HG03196 (cell line): ENCODE measurements around the gene HHIPL1.
A peak's percentile ranks its signal among the peaks of the same experiment; 100 is the strongest.
"Not testable (repeated sequence)": the region's sequence is repeated elsewhere in the genome, so short reads cannot be mapped to it uniquely, and the experiment has no call there.

Experiments
- ATAC-seq: cut with Tn5 transposase; IDR thresholded peaks from one replicate; pipeline ENCODE4 v1.9.1; 2021; ENCODE audit not compliant: unreplicated experiment

HHIPL1 gene

DNA sequence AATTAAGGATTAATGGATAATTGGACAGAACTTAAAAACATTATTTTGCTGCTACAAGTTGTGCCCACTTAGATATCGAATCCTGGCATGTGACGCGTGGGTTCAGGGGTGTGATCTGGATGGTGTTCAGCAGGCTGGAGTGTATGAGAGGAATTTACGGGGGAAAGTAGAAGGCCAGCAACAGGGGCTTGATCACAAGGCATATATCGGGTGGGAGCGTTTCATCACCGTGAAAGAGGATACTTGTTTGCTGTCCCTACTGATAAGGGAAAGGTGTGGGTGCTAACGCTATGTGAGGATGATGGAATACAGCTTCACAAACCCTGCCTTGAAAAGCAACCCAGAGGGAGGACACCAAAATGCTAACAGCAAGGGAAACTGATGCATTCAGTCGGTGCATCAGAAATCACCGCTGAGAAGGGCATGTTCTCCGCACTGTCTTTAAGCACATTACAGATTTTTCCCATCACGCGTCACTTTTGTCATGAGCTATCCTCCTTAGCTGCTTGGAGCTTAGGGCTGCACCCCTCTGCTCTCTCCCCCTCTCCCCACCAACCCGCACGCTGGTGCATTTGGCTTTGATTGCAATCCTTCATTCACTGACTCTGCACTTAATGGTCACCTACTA lies 13.4 kb downstream of the HHIPL1 start:
- no peak for ATAC-seq

DNA sequence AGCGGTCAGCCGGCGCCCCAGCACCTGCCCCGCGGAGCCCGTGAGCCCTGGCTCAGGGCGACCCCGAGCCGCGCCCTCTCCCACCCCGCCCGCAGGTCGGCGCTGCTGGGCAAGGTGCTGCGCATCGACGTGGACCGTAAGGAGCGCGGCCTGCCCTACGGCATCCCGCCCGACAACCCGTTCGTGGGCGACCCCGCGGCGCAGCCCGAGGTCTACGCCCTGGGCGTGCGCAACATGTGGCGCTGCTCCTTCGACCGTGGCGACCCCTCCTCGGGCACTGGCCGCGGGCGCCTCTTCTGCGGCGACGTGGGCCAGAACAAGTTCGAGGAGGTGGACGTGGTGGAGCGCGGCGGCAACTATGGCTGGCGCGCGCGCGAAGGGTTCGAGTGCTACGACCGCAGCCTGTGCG lies 14.4 kb downstream of the HHIPL1 start:
- no peak for ATAC-seq

DNA sequence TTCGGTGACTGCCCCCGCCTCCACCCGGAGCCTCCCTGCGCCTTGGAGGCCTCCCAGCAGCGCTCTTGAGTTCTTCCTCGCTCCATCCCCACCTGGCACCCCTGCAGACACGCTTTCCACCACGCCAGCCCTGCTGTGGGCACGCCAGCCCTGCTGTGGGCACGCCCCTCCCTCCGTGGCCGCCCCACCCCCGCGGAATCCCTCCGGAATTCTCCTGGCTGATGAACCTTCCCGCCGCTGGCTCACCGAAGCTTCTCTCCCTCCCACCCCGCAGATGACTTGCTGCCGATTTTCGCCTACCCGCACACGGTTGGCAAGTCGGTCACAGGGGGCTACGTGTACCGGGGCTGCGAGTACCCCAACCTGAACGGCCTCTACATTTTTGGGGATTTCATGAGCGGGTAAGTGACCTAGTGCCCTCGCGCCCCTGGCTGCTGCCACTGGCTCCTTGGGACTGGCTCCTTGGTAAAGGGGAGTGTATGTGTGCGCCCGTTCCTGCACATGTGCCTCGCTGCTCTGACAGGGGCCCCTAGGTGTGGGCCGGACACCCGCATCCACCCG lies 15.2 kb downstream of the HHIPL1 start:
- ATAC-seq: no peak

- ATAC-seq: no peak
Observed at GRCh38 chr14:99660794-99661193, 15.9 kb downstream of the HHIPL1 start.

- ATAC-seq: not testable (repeated sequence)
Observed at GRCh38 chr14:99661206-99661605, 16.3 kb downstream of the HHIPL1 start.

- ATAC-seq: no peak
Observed at GRCh38 chr14:99662846-99663245, 17.9 kb downstream of the HHIPL1 start.

- ATAC-seq: no peak
Observed at GRCh38 chr14:99663386-99664057, 18.6 kb downstream of the HHIPL1 start.

DNA sequence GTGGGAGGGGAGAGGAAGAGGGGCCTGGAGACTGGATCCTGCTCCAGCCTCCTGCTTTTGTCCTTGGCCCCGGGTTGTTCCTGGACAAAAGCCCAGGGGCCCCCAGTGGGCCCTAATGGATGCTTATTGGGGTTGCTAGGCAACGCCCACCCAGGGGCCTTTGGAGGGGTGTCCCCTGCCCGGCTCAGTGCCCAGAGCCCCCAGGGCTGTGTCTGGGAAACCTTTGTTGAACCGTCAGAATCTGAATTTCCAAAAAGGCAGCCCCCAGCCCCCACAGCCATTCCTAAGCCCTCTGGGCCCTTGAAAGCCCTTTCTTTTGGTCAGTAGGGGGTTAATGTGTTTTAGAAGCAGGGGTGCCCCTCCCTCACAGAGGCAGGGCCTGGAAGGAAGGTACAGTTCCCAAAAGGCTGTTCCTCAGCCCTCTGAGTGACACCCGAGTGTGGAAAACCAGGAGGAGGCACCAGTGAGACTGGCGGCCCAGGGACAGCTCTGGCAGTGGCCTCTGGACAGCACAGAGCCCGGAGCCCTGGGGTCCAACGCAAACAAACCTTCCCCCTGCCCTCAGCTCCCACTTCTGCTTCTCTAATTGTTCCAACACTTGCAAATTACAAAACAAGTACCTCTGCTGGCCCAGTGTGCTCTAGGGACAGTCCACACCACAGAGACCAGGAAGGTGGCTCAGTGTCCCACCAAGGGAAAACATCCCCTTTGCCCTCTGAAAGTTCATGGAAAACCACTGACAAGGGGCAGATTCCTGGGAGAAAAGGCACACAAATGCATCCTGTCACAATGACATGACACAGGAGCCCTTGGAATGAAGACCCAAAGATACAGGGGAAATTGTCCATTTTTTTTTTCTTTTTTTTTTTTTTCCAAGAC lies 19.4 kb downstream of the HHIPL1 start:
- no peak for ATAC-seq

GRCh38 chr14:99664937-99665273 lies 20.0 kb downstream of the HHIPL1 start:
- ATAC-seq: no peak

GRCh38 chr14:99666533-99666932 lies 21.6 kb downstream of the HHIPL1 start:
- ATAC-seq: no peak

DNA sequence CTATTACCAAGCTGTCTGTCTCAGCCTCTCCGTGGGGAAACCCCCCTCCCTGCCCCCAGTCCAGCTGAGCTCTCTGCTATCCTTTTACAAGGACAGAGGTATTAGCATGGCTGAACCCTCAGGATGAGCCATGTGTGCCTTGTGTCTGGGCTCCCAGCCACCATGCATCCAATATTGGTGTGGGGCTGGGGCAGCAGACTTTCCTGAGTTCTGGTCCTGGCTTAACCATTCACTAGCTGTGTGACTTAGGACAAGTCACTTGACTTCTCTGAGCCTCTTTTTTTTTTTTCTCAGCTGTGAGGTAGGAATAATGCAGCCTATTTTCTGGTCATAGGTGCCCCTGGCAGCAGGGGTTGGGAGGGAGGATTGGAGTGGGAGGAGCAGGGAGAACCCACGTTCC lies 22.1 kb downstream of the HHIPL1 start:
- no peak for ATAC-seq

GRCh38 chr14:99667821-99668220 lies 22.9 kb downstream of the HHIPL1 start:
- no peak for ATAC-seq

DNA sequence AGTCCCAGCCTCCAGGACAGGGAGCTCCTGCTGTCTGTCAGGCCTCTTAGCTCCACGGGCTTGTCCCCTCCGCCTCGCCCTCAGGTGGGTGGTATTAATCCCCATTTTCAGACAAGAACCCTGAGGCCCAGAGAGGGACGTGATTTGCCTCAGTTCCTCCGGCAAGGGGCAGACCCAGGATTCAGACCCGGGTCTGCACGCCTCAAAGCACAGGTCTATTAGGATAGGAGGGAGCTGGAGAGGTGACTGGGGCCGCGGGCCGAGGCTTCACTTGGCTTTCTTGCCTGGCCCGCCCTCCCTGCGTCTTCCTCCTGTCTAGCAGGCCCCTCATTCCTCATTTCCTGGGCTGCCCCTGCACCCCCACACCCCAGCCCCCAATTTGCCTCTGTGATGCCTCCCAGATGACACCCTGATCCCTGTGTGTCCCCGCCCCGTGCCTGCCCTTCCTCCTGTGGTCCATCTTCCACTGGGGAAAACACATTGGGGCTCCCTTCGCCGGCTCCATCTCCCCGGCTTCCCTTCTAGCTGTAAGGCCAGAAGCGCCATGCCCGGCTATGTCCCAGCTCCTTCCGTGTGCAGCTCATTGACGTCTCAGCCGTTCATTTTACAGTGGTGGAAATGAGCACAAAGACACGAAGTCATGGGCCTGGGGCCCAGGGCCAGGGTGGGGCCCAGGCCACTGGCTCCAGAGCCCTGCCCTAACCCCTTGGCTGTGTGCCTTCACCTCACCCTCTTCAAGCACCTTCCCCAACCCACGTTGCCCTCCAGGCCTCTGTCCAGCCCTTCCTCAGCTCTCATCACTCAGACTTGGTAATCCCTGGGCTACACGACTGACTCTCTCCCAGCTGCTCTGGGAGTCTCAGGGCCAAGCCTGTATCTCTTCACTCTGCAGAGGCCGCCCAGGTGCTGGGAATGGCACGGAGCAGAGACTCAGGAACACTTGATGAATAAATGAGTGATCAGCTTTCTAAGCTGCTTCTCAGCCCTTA lies 23.7 kb downstream of the HHIPL1 start:
- no peak for ATAC-seq

- ATAC-seq: no peak
Observed at GRCh38 chr14:99670361-99671234, 25.7 kb downstream of the HHIPL1 start.

DNA sequence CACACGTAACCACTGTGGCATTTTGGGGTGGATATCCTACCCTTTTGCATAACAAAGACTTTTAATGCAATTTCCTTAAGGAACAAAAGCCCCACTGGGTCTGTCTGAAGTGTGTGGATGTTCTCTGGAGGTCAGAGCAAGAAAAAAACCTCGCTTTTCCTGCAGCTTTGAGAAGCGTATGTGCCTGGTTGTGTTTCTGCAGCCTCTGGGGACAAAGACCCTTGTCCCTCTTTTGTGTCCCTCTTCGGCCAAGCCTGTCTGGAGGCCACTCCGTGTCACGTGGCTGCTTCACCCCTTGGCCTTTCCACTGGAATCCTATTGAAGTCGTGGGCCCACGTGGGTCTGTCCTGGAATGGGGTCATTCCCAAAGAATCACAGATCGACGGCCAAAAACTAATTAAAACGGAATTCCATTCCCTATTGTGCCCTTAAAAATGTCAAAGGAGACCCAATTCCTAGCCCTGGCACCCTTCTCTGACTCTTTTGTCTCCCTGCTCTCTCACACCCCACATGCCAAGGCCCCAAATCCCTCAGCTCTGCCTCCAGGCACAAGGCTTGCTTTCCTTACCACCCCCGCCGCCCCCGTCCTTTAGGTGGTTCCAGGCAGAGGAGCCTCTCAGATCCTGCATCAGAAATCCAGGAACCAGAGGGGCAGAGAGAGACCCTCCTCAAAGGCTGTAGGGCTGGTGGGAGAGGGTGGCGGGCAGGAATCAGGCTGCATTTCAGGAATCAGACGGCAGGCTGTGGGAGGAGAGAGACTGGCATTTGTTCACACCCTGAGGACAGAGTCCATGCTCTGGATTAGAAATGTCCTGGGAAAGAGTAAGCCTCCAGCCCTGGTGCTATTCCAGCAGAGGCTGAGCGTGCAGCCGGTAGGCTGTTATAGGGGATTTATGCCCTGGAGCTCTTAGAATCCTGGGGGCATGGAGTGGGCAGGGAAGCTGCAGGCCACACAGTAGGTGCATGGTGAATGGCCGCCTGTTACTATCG lies 26.6 kb downstream of the HHIPL1 start:
- ATAC-seq: no peak

- peak; percentile 54 for ATAC-seq
Observed at GRCh38 chr14:99672506-99673304, 27.8 kb downstream of the HHIPL1 start.

- no peak for ATAC-seq
Observed at GRCh38 chr14:99673305-99674063, 28.6 kb downstream of the HHIPL1 start.
